Measurements from ENCODE around the gene ZNF267. TPM values are rescaled to one million over a fixed set of nuclear protein-coding genes. Genes with fewer than 3 reads are reported as not detected.
"Not testable (repeated sequence)": the region's sequence is repeated elsewhere in the genome, so short reads cannot be mapped to it uniquely, and the experiment has no call there.

Gene ZNF267
- total RNA-seq (2014; rRNA removed; shearing (Covaris generic)): 20.8 and 23.2 TPM in 2 replicates

- DNase-seq (ENCODE audit: low read depth): peak; percentile 88
Measured at GRCh38 chr16:31873556-31874365, at the start of gene ZNF267. ZNF267 (plus strand) TSS chr16:31873807; CDS start chr16:31873967, 160 bp downstream.

- DNase-seq (ENCODE audit: low read depth): no peak
Measured at GRCh38 chr16:31833047-31833446, 40.6 kb upstream of the ZNF267 start.

GRCh38 chr16:31836396-31836795, 37.2 kb upstream of the ZNF267 start:
- not testable (repeated sequence) for DNase-seq (ENCODE audit: low read depth)

DNA sequence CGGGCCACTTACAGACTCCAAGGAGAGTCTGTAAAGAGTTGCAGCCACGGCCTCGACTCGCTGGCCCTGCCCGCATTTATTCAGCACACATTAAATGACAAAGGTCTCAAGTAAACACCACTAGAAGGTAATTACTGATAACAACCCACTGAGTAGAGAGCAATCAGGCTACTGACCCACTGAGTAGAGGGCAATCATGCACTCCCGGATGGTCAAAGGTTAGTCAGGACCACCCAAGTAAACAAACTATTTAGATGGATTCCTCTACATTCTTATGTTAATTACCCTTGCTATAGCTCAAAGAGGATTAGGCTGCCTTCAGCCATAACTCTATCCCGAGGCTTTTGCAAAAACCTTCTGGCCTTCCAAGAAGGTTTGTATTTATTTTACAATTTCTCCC, 30.7 kb upstream of the ZNF267 start:
- no peak for DNase-seq (ENCODE audit: low read depth)

- not testable (repeated sequence) for DNase-seq (ENCODE audit: low read depth)
Measured at GRCh38 chr16:31848572-31848971, 25.0 kb upstream of the ZNF267 start.

GRCh38 chr16:31853291-31853690, 20.3 kb upstream of the ZNF267 start:
- no peak for DNase-seq (ENCODE audit: low read depth)

- no peak for DNase-seq (ENCODE audit: low read depth)
Measured at GRCh38 chr16:31860508-31860907, 13.1 kb upstream of the ZNF267 start.

DNA sequence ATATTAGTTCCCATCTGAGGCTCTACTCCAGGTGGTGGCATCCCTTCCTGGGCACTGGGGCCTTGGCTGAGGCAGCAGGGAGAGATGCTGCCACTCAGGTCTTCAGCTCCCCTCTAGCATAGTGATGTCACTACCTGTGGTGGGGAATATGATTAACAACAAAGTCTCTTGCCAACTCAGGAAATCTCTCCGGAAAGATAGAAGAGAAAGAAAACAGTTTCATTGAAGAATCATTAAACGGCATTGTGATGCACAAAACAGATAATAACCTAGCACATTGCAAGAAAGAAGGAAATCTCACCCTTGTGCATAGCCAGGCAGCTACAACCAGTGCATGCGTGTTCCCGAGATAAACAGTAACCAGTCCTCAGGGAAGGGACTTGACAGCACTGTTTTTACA, 12.2 kb upstream of the ZNF267 start:
- DNase-seq (ENCODE audit: low read depth): no peak

GRCh38 chr16:31862761-31863160, 10.8 kb upstream of the ZNF267 start:
- DNase-seq (ENCODE audit: low read depth): no peak

DNA sequence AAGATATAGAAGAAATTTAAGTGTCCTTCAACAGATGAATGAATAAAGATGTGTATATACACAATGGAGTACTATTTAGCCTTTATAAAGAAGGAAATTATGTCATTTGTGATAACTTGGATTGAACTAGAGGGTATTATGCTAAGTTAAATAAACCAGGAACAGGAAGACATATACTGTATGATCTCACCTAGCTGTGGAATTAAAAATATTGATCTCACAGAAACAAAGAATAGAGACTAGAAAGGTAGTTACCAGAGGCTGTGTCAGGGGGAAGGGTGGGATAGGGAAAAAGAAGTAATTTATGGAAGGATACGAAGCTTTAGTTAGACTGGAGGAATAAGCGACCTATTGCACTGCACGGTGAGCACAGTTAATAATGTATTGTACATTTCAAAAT, 5.4 kb upstream of the ZNF267 start:
- no peak for DNase-seq (ENCODE audit: low read depth)

DNA sequence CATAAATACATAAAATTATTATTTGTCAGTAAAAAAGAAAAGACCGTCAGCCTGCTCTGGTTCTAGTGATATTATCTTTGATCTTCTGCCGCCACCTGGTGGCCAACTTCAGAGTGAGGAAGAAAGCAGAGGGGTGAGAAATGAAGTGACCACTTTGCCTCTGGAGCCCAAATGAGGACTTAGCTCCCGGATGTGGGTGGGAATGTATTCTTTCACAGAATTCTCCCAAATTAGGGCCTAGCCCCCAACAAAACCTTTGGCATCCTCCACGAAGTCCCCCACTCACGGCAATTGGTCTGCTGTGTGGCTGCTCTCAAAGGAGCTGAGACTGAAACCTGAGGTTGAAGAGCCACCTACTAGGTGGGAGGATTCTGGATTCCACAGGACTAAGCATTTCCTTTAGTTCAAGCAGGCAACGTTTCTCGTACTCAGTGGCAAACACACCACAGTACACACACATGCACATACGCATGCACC, 4.9 kb upstream of the ZNF267 start:
- peak; percentile 60 for DNase-seq (ENCODE audit: low read depth)

DNA sequence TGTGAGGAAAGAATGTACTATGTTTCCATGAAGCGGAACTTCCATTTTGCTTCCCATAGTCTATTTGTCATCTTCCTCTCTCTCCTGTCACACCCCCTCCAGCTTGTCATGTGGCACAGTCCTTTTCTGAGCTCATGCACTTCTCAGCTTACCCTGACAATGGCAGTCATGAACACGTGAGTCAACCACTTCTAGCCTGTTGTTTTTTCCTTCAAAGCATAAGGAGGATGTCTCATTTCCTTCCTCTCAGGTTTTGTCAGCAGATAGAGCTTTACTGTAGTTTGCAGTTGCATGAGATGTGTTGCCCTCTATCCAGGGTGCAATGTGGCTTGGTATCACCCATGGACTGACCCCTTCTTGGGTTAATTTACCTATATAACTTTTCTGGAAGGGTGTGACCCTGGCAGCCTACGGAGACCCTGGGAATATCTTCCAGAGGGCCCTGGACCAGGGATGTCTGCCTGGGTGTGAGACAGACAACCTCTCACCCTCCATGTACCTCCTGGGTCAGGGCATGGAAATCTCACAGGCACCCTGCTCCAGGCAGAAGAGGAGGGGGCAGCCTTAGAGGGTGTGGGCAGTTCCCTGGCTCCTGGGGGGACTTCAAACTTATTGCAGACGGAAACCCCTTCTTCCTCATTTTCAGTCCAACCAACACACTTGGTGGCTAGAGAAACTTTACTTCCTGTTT, 4.0 kb upstream of the ZNF267 start:
- peak; percentile 90 for DNase-seq (ENCODE audit: low read depth)

GRCh38 chr16:31870809-31871208, 2.8 kb upstream of the ZNF267 start:
- DNase-seq (ENCODE audit: low read depth): no peak

- no peak for DNase-seq (ENCODE audit: low read depth)
Measured at GRCh38 chr16:31871510-31871909, 2.1 kb upstream of the ZNF267 start.

- no peak for DNase-seq (ENCODE audit: low read depth)
Measured at GRCh38 chr16:31872201-31872600, 1.4 kb upstream of the ZNF267 start.

- DNase-seq (ENCODE audit: low read depth): peak; percentile 58
Measured at GRCh38 chr16:31874366-31875111, 932 bp downstream of the ZNF267 start.

- peak; percentile 37 for DNase-seq (ENCODE audit: low read depth)
Measured at GRCh38 chr16:31875112-31875803, 1.7 kb downstream of the ZNF267 start.

DNA sequence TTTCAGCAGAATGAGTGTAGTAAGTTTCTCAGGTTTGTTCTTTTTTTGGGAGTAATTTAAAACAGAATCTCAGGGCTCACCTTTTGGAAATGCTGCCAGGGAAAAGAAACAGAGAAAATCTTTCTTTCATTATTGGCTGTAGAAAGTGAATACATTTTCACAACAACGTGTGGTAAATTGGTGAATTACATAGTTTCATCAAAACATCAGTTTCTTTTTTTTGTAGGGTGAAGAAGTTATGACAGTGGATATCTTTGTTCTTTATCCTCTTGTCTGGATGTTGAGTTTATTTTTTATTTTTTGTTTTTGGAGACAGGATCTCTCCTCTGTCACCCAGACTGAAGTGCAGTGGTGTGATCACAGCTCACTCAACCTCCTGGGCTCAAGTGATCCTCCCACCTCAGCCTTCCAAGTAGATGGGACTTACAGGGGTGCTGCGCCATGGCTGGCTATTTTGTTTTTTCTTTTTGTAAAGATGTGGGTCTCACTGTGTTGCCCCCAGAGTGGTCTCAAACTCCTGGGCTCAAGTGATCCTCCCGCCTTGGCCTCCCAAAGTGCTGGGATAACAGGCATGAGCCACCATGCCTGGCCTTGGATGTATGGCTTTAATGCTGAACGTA, 2.4 kb downstream of the ZNF267 start:
- DNase-seq (ENCODE audit: low read depth): no peak

DNA sequence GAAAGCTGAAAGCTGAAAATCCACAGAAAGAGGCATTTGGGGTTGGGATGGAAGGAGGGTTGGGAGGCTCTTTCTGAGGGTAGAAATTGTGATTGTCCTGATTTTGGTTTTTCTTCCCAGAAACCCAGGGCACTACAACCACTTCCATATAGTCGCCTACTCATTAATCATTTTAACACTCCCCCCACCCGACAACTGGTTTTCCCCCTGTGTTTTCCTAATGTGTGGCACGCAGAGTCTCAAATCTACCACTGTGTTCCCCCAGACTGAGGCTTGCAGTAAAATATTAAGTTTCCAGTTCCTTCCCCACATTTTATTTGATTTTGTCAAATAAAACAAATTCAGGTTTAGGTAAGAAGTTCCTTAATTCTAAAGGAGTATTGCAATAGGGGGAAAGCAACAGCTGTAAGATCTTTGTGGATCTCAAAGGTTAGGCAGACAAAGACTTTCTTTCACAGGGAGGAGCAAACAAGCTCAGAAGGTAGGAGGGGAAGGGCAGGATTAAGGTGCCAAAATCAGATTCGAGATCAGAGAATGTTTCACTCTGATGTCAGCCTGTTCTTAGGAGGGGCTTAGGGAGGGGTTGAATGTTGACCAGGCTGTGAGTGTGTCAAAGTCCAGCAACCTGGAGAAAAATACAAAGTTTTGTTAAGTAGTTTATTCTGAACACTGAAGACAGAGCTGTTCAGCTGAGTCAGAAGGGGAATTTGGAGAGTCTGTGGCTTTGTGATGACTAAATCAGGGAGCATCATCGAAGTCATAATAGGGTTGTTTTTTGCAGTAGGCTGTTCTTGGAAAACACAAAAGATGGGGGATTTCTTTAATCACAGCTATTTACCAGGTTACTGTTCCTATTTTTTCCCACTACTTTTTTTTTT, 3.6 kb downstream of the ZNF267 start:
- peak; percentile 82 for DNase-seq (ENCODE audit: low read depth)
